ENCODE data around the gene NFKB1.

DNA sequence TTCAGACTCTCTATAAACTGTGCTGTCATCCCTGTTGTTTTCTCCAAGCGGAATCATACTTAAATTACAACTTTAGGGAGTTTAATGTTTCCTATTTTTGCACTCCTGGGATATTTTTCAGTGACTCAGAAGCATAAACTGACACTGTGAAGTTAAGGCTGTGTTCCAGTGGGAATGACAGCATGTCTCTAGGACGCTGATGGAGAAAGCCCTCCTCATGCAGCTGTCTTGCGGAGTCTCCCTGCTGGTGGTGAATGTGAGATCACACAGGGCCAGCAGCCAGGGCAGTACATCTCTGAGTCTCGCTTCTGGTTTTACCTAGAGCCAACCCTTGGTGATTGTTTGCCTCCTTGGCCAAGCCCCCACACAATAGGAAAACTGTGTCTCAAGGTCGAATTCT, 53.3 kb downstream of the NFKB1 start:
- TF ChIP-seq, protein P1, sequence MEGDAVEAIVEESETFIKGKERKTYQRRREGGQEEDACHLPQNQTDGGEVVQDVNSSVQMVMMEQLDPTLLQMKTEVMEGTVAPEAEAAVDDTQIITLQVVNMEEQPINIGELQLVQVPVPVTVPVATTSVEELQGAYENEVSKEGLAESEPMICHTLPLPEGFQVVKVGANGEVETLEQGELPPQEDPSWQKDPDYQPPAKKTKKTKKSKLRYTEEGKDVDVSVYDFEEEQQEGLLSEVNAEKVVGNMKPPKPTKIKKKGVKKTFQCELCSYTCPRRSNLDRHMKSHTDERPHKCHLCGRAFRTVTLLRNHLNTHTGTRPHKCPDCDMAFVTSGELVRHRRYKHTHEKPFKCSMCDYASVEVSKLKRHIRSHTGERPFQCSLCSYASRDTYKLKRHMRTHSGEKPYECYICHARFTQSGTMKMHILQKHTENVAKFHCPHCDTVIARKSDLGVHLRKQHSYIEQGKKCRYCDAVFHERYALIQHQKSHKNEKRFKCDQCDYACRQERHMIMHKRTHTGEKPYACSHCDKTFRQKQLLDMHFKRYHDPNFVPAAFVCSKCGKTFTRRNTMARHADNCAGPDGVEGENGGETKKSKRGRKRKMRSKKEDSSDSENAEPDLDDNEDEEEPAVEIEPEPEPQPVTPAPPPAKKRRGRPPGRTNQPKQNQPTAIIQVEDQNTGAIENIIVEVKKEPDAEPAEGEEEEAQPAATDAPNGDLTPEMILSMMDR (IDR thresholded peaks at IDR 0.05): no peak
- TF ChIP-seq POLR2A (IDR thresholded peaks at IDR 0.05): no peak

Measured in uterus (tissue), 2 donors.